ENCODE data around the gene CLDN6.
A peak's percentile ranks its signal among the peaks of the same experiment; 100 is the strongest.

Gene CLDN6

GRCh38 chr16:3028716-3029319, 10.8 kb upstream of the CLDN6 start:
- Histone ChIP-seq H3K36me3 (ENCODE audit: control insufficient read depth in 2 of 2, insufficient read depth in 2 of 2, low read length in 2 of 2) (peaks cover 14 to 24% of the 10 kb centered on the region in 2 donors), H3K27me3 (ENCODE audit: control insufficient read depth in 2 of 2, insufficient read depth in 2 of 2, low read length in 2 of 2) (peaks cover 0 to 8% of the 10 kb centered on the region in 2 donors), H3K4me3 (ENCODE audit: low read length in 2 of 2) (no peak overlapping the region), H3K4me1 (ENCODE audit: control insufficient read depth in 2 of 2, insufficient read depth in 2 of 2, low read length in 2 of 2) (peaks cover 8% of the 10 kb centered on the region in 2 donors), H3K27ac (ENCODE audit: low read depth in 2 of 2, low read length in 2 of 2) (no peak overlapping the region), H3K9ac (ENCODE audit: low read depth in 1 of 2, low read length in 2 of 2) (no peak overlapping the region), H3K9me3 (ENCODE audit: control insufficient read depth in 2 of 2, low read length in 2 of 2) (no peaks in the 10 kb centered on the region)

DNA sequence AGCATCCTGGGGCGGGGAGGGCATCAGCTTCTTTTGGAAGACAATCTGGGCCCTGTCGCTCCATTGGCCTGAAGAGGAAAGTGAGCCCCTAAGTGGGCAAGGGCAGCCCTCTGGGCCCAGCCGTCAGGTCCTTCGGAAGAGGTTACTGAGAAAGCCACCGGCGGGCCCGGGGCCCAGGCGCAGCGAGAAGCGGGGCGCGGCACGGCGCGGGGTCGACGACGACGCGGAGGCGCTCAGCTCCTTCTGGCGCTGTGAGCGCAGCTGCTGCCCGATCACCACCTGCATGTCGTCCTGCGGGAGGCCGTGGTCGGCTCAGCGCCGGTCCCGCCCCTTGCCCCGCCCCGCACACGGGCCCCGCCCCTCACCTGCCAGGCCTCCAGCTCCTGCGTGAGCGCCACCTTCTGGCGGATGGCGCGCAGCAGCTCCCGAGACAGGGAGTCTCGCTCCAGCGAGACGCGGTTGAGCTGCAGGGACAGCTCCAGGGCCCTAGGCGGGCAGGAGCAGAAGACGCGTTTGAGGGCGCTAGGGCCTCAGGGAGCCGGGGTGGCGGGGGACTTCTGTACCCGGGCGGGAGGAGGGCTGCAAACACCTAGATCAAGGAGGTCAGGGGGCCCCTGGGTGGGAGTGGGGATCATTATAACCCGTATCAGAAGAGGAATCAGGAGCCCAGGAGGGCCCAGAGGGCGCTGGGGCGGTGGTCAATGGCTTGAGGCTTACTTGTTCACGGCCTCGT, 10.2 kb upstream of the CLDN6 start:
- Histone ChIP-seq H3K36me3 (ENCODE audit: control insufficient read depth in 2 of 2, insufficient read depth in 2 of 2, low read length in 2 of 2) (peaks cover 14 to 24% of the 10 kb centered on the region in 2 donors), H3K4me1 (ENCODE audit: control insufficient read depth in 2 of 2, insufficient read depth in 2 of 2, low read length in 2 of 2) (peaks cover 14 to 15% of the 10 kb centered on the region in 2 donors), H3K9ac (ENCODE audit: low read depth in 1 of 2, low read length in 2 of 2) (peak overlapping the region in 1 of 2 donors; percentile 2), H3K4me3 (ENCODE audit: low read length in 2 of 2) (no peak overlapping the region), H3K9me3 (ENCODE audit: control insufficient read depth in 2 of 2, low read length in 2 of 2) (no peaks in the 10 kb centered on the region), H3K27me3 (ENCODE audit: control insufficient read depth in 2 of 2, insufficient read depth in 2 of 2, low read length in 2 of 2) (peaks cover 0 to 6% of the 10 kb centered on the region in 2 donors), H3K27ac (ENCODE audit: low read depth in 2 of 2, low read length in 2 of 2) (peak overlapping the region in 1 of 2 donors; percentile 32)

DNA sequence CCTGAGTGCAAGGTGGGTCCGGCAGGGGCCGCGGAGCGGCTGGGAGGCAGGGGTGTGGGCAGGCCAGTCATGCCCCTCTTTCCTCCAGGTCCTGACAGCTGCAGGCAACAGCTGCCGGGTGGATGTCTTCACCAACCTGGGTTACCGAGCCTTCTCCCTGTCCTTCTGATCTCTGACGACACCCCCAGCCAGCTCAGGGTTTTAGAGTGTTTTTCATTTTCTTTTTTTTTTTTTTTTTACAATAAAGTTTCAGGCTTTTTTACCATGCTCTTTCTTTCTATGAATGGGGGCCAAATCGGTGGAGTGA, 9.5 kb upstream of the CLDN6 start:
- H3K27ac ChIP-seq (ENCODE audit: low read depth in 2 of 2, low read length in 2 of 2): no peak overlapping the region
- peaks cover 21 to 22% of the 10 kb centered on the region in 2 donors for H3K4me1 ChIP-seq (ENCODE audit: control insufficient read depth in 2 of 2, insufficient read depth in 2 of 2, low read length in 2 of 2)

DNA sequence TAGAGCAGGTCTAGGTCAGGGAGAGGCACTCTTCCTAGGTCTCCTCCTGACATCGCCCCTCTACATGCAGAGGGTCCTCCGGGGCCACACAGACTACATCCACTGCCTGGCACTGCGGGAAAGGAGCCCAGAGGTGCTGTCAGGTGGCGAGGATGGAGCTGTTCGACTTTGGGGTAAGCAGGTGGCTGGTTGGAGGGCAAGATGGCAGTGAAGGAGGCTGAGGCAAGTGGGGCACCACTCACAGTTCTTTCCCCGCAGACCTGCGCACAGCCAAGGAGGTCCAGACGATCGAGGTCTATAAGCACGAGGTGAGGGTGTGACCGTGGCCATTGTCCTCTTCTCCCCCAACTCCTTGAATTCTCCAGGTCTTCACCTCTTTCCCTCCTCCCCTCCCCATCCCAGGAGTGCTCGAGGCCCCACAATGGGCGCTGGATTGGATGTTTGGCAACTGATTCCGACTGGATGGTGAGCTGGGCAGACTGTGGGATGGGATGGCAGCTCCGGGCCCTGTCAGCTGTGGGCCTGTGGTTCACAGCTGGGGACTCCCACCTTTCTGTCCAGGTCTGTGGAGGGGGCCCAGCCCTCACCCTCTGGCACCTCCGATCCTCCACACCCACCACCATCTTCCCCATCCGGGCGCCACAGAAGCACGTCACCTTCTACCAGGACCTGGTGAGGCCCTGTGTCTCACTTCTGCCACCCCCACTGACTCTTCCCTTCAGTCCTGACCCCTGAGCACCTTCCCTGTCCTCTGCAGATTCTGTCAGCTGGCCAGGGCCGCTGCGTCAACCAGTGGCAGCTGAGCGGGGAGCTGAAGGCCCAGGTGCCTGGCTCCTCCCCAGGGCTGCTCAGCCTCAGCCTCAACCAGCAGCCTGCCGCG, 8.9 kb upstream of the CLDN6 start:
- Histone ChIP-seq H3K27me3 (ENCODE audit: control insufficient read depth in 2 of 2, insufficient read depth in 2 of 2, low read length in 2 of 2) (peaks cover 0 to 6% of the 10 kb centered on the region in 2 donors), H3K9me3 (ENCODE audit: control insufficient read depth in 2 of 2, low read length in 2 of 2) (no peaks in the 10 kb centered on the region), H3K4me3 (ENCODE audit: low read length in 2 of 2) (no peak overlapping the region), H3K27ac (ENCODE audit: low read depth in 2 of 2, low read length in 2 of 2) (no peak overlapping the region), H3K9ac (ENCODE audit: low read depth in 1 of 2, low read length in 2 of 2) (no peak overlapping the region), H3K4me1 (ENCODE audit: control insufficient read depth in 2 of 2, insufficient read depth in 2 of 2, low read length in 2 of 2) (peaks cover 26 to 28% of the 10 kb centered on the region in 2 donors), H3K36me3 (ENCODE audit: control insufficient read depth in 2 of 2, insufficient read depth in 2 of 2, low read length in 2 of 2) (peaks cover 14 to 24% of the 10 kb centered on the region in 2 donors)

More for the DNA sequence above, 9.5 kb upstream of the CLDN6 start:
- Histone ChIP-seq H3K9me3 (ENCODE audit: control insufficient read depth in 2 of 2, low read length in 2 of 2) (no peaks in the 10 kb centered on the region), H3K4me3 (ENCODE audit: low read length in 2 of 2) (no peak overlapping the region), H3K36me3 (ENCODE audit: control insufficient read depth in 2 of 2, insufficient read depth in 2 of 2, low read length in 2 of 2) (peaks cover 14 to 24% of the 10 kb centered on the region in 2 donors), H3K9ac (ENCODE audit: low read depth in 1 of 2, low read length in 2 of 2) (no peak overlapping the region), H3K27me3 (ENCODE audit: control insufficient read depth in 2 of 2, insufficient read depth in 2 of 2, low read length in 2 of 2) (peaks cover 0 to 6% of the 10 kb centered on the region in 2 donors)

- H3K9me3 ChIP-seq (ENCODE audit: control insufficient read depth in 2 of 2, low read length in 2 of 2): no peaks in the 10 kb centered on the region
- no peak overlapping the region for H3K9ac ChIP-seq (ENCODE audit: low read depth in 1 of 2, low read length in 2 of 2)
- peaks cover 0 to 6% of the 10 kb centered on the region in 2 donors for H3K27me3 ChIP-seq (ENCODE audit: control insufficient read depth in 2 of 2, insufficient read depth in 2 of 2, low read length in 2 of 2)
- H3K27ac ChIP-seq (ENCODE audit: low read depth in 2 of 2, low read length in 2 of 2): no peak overlapping the region
- peaks cover 31 to 33% of the 10 kb centered on the region in 2 donors for H3K4me1 ChIP-seq (ENCODE audit: control insufficient read depth in 2 of 2, insufficient read depth in 2 of 2, low read length in 2 of 2)
- no peak overlapping the region for H3K4me3 ChIP-seq (ENCODE audit: low read length in 2 of 2)
- H3K36me3 ChIP-seq (ENCODE audit: control insufficient read depth in 2 of 2, insufficient read depth in 2 of 2, low read length in 2 of 2): peaks cover 14 to 24% of the 10 kb centered on the region in 2 donors
These were observed 8.0 kb upstream of the CLDN6 start for GRCh38 chr16:3026003-3026378.

DNA sequence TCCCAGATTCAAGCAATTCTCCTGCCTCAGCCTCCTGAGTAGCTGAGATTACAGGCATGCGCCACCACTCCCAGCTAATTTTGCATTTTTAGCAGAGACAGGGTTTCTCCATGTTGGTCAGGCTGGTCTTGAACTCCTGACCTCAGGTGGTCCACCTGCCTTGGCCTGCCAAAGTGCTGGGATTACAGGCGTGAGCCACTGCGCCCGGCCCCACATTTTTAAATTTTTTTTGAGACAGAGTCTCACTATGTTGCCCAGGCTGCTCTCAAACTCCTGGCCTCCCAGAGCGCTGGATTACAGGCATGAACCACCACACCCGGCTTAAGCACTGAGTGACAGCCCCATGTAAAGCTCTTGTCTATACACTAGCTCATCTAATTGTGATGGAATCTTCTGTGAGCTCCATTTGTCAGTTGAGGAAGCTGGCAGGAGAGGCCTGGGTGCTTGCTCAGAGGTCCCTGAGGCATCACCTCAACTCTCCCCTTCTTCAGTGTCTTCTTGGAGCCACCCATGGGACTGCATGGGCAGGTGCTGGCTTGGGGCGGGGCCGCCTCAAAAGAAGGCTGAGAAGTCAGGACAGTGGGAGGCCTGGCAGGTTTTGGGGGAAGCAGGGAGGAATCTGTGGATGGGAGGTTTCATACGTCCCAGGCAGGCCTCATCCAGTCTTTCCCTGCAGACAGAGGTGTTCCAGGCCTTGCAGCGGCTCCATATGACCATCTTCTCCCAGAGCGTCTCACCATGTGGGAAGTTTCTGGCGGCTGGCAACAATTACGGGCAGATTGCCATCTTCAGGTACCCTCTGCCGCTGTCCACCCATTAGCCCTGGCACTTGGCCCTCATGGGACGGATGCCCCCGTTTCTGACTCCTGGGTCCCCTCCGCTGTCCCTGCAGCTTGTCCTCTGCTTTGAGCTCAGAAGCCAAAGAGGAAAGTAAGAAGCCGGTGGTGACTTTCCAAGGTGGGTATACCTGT, 7.3 kb upstream of the CLDN6 start:
- Histone ChIP-seq H3K27me3 (ENCODE audit: control insufficient read depth in 2 of 2, insufficient read depth in 2 of 2, low read length in 2 of 2) (peaks cover 0 to 6% of the 10 kb centered on the region in 2 donors), H3K4me3 (ENCODE audit: low read length in 2 of 2) (no peak overlapping the region), H3K36me3 (ENCODE audit: control insufficient read depth in 2 of 2, insufficient read depth in 2 of 2, low read length in 2 of 2) (peaks cover 14 to 24% of the 10 kb centered on the region in 2 donors), H3K4me1 (ENCODE audit: control insufficient read depth in 2 of 2, insufficient read depth in 2 of 2, low read length in 2 of 2) (peaks cover 34 to 37% of the 10 kb centered on the region in 2 donors), H3K9me3 (ENCODE audit: control insufficient read depth in 2 of 2, low read length in 2 of 2) (no peaks in the 10 kb centered on the region), H3K9ac (ENCODE audit: low read depth in 1 of 2, low read length in 2 of 2) (no peak overlapping the region), H3K27ac (ENCODE audit: low read depth in 2 of 2, low read length in 2 of 2) (no peak overlapping the region)

DNA sequence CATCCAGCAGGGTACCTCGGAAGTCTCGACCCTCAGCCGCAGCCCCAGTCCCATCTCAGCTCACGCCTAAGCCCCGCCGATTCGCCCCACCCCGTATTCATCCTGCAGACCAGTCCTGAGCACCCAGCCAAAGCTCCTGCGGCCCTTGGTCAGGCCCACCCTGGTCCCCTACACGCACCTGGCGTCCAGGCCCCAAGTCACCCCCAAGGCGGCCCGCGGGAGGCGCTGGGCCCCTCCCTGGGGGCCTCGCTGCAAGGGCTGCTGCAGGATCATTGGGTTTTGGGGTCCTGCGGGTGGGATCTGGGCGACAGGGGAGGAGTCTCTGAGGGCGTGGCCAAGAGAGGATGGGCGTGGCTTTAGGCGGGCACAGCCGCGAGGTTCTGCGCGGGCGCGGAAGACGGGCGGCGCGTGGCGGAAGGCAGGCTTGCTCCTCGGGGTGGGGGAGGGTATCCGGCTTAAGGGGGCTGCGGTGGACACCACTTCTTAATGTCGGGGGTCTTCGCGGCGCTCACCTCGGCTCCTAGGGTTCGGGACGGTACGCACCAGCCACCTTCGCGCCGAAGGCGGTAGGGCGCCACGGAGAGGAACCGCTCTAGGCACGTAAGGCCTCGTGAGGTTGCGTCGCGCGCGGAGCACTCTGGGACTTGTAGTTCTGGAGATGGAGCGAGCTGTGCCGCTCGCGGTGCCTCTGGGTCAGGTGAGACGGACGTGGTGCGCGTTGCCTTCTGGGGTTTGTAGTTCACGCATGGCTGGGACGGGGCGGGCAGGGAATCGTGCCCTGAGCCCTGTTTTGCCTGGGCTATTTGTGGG, 5.9 kb upstream of the CLDN6 start, which contains the start of the genes HCFC1R1 and THOC6:
HCFC1R1 (minus strand) TSS at position 274 of the 810 bp plus-strand sequence; CDS start at position 273, 1 bp downstream.
THOC6 (plus strand) TSS at position 367 of the 810 bp plus-strand sequence; CDS start at position 659, 292 bp downstream.
- H3K27me3 ChIP-seq (ENCODE audit: control insufficient read depth in 2 of 2, insufficient read depth in 2 of 2, low read length in 2 of 2): peaks cover 0 to under 1% of the 10 kb centered on the region in 2 donors
- H3K9me3 ChIP-seq (ENCODE audit: control insufficient read depth in 2 of 2, low read length in 2 of 2): no peaks in the 10 kb centered on the region
- peaks cover 36 to 40% of the 10 kb centered on the region in 2 donors for H3K4me1 ChIP-seq (ENCODE audit: control insufficient read depth in 2 of 2, insufficient read depth in 2 of 2, low read length in 2 of 2)
- peaks cover 11 to 17% of the 10 kb centered on the region in 2 donors for H3K36me3 ChIP-seq (ENCODE audit: control insufficient read depth in 2 of 2, insufficient read depth in 2 of 2, low read length in 2 of 2)
- peak within 1 kb of the TSS; percentile 79 to 90 for H3K9ac ChIP-seq (ENCODE audit: low read depth in 1 of 2, low read length in 2 of 2)
- peak within 1 kb of the TSS; percentile 84 to 94 for H3K4me3 ChIP-seq (ENCODE audit: low read length in 2 of 2)
- H3K27ac ChIP-seq (ENCODE audit: low read depth in 2 of 2, low read length in 2 of 2): peak within 1 kb of the TSS; percentile 90 to 92

GRCh38 chr16:3023415-3023668, 5.4 kb upstream of the CLDN6 start:
- peaks cover 0 to 3% of the 10 kb centered on the region in 2 donors for H3K27me3 ChIP-seq (ENCODE audit: control insufficient read depth in 2 of 2, insufficient read depth in 2 of 2, low read length in 2 of 2)
- peak overlapping the region; percentile 90 to 92 for H3K27ac ChIP-seq (ENCODE audit: low read depth in 2 of 2, low read length in 2 of 2)
- H3K9ac ChIP-seq (ENCODE audit: low read depth in 1 of 2, low read length in 2 of 2): peak overlapping the region; percentile 79 to 90
- no peaks in the 10 kb centered on the region for H3K9me3 ChIP-seq (ENCODE audit: control insufficient read depth in 2 of 2, low read length in 2 of 2)
- H3K36me3 ChIP-seq (ENCODE audit: control insufficient read depth in 2 of 2, insufficient read depth in 2 of 2, low read length in 2 of 2): peaks cover 11 to 16% of the 10 kb centered on the region in 2 donors
- H3K4me1 ChIP-seq (ENCODE audit: control insufficient read depth in 2 of 2, insufficient read depth in 2 of 2, low read length in 2 of 2): peaks cover 37 to 38% of the 10 kb centered on the region in 2 donors
- peak overlapping the region; percentile 84 to 94 for H3K4me3 ChIP-seq (ENCODE audit: low read length in 2 of 2)
